ENCODE measurements around the gene PIK3C3.

DNA sequence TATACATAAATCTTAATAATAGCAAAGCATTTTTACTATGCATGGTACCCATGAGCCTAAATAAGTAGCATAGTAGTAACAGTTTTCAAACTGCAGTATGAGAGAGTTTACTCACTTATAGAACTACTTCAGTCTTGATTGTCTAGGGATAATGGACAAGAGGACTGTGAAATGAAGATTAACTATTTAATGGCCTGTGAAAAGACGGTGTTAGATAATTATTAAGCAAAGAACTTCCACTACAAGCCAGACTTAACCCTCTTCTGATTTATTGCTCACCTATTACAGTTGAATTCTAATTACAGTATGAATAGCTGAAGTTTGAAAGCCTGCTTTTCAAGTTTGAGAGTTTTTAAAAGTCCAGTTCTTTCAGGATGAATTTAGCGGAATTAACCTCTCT, 18.9 kb downstream of the PIK3C3 start:
- TF ChIP-seq POLR2AphosphoS5 (IDR thresholded peaks at IDR 0.05) (no peak), EP300 (IDR thresholded peaks at IDR 0.05) (no peak)
- TF ChIP-seq, protein P1, sequence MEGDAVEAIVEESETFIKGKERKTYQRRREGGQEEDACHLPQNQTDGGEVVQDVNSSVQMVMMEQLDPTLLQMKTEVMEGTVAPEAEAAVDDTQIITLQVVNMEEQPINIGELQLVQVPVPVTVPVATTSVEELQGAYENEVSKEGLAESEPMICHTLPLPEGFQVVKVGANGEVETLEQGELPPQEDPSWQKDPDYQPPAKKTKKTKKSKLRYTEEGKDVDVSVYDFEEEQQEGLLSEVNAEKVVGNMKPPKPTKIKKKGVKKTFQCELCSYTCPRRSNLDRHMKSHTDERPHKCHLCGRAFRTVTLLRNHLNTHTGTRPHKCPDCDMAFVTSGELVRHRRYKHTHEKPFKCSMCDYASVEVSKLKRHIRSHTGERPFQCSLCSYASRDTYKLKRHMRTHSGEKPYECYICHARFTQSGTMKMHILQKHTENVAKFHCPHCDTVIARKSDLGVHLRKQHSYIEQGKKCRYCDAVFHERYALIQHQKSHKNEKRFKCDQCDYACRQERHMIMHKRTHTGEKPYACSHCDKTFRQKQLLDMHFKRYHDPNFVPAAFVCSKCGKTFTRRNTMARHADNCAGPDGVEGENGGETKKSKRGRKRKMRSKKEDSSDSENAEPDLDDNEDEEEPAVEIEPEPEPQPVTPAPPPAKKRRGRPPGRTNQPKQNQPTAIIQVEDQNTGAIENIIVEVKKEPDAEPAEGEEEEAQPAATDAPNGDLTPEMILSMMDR (IDR thresholded peaks at IDR 0.05) = no peak

All from upper lobe of left lung (tissue), 4 donors.